ENCODE results near the gene METAP1D.

GRCh38 chr2:172063446-172063845 is 63.7 kb downstream of the METAP1D start:
- TF ChIP-seq GATA2 (IDR thresholded peaks at IDR 0.05; ENCODE audit: low read depth, low read length) (no peak), GATA3 (IDR thresholded peaks at IDR 0.05; ENCODE audit: low read depth, low read length) (no peak)

All from SH-SY5Y (cell line).